Measurements from ENCODE around the gene RTF1.

DNA sequence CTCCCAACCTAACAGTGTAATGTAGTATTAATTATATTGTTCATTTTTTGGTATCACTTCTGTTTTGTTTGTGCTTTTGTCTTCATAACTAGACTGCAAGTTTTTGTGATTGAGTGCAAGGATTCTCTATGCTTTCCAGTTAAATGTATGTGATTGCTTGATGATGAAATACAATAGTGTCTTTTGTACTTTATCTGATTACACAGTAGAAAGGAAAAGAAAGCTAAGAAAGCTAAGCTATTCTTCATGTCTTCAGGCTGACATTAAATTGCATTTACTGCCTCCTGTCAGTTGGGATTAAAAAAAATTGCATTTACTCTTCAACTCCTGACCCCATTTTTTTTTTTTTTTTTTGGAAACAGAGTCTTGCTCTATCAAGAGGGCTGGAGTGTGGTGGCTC is 28.5 kb downstream of the RTF1 start:
- TF ChIP-seq POLR2AphosphoS5 (IDR thresholded peaks at IDR 0.05; ENCODE audit: low read depth, low read length): no peak
- no peak for TF ChIP-seq POLR2A (IDR thresholded peaks at IDR 0.05; ENCODE audit: low read depth, low read length)

Data from GM12892 (cell line).